ENCODE measurements around the gene PIGQ. TPM values are rescaled to one million over a fixed set of nuclear protein-coding genes. Genes with fewer than 3 reads are reported as not detected.

Gene PIGQ
- polyA plus RNA-seq, 2 of the 4 experiments (the other 2 are of a cell fraction), result 13.2 to 31.2 TPM

- 0 out of 2 replicates have a peak, but pooled peaks have one; percentile 66 for TF ChIP-seq FOXS1 (CRISPR knock-in tag; IDR thresholded peaks at IDR 0.05)
- TF ChIP-seq CBX2 (IDR thresholded peaks at IDR 0.05; ENCODE audit: borderline replicate concordance, low read depth), result no peak
- no peak for TF ChIP-seq HMGXB4 (CRISPR knock-in tag; IDR thresholded peaks at IDR 0.05; ENCODE audit: borderline replicate concordance)
- no peak for TF ChIP-seq ZNF302 (CRISPR knock-in tag; IDR thresholded peaks at IDR 0.05)
- TF ChIP-seq NPAS2 (CRISPR knock-in tag; IDR thresholded peaks at IDR 0.05; ENCODE audit: borderline replicate concordance), result no peak
- peak; percentile 83 for TF ChIP-seq POLR2A (IDR thresholded peaks at IDR 0.05; ENCODE audit: low read length)
- TF ChIP-seq MYC (IDR thresholded peaks at IDR 0.05; ENCODE audit: borderline replicate concordance, low read length), result peak; percentile 29; the same call in 1 of the 2 replicates
- TF ChIP-seq MAFK (IDR thresholded peaks at IDR 0.05; ENCODE audit: partially characterized antibody), result no peak
- TF ChIP-seq CBX8 (IDR thresholded peaks at IDR 0.05), result no peak
- TF ChIP-seq, protein P1, sequence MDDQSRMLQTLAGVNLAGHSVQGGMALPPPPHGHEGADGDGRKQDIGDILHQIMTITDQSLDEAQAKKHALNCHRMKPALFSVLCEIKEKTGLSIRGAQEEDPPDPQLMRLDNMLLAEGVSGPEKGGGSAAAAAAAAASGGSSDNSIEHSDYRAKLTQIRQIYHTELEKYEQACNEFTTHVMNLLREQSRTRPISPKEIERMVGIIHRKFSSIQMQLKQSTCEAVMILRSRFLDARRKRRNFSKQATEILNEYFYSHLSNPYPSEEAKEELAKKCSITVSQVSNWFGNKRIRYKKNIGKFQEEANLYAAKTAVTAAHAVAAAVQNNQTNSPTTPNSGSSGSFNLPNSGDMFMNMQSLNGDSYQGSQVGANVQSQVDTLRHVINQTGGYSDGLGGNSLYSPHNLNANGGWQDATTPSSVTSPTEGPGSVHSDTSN (IDR thresholded peaks at IDR 0.05), result no peak
- TF ChIP-seq EP300 (IDR thresholded peaks at IDR 0.05), result no peak
- TF ChIP-seq, protein P2, sequence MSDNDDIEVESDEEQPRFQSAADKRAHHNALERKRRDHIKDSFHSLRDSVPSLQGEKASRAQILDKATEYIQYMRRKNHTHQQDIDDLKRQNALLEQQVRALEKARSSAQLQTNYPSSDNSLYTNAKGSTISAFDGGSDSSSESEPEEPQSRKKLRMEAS (IDR thresholded peaks at IDR 0.05), result peak; percentile 65
- TF ChIP-seq NR3C1 (IDR thresholded peaks at IDR 0.05), result no peak
- no peak for TF ChIP-seq JUNB (IDR thresholded peaks at IDR 0.05)
- no peak for TF ChIP-seq NFE2L2 (conservative IDR thresholded peaks at IDR 0.05; ENCODE audit: low read length)
- no peak for TF ChIP-seq KDM1A (IDR thresholded peaks at IDR 0.05; ENCODE audit: low read depth)
- TF ChIP-seq, protein P3, sequence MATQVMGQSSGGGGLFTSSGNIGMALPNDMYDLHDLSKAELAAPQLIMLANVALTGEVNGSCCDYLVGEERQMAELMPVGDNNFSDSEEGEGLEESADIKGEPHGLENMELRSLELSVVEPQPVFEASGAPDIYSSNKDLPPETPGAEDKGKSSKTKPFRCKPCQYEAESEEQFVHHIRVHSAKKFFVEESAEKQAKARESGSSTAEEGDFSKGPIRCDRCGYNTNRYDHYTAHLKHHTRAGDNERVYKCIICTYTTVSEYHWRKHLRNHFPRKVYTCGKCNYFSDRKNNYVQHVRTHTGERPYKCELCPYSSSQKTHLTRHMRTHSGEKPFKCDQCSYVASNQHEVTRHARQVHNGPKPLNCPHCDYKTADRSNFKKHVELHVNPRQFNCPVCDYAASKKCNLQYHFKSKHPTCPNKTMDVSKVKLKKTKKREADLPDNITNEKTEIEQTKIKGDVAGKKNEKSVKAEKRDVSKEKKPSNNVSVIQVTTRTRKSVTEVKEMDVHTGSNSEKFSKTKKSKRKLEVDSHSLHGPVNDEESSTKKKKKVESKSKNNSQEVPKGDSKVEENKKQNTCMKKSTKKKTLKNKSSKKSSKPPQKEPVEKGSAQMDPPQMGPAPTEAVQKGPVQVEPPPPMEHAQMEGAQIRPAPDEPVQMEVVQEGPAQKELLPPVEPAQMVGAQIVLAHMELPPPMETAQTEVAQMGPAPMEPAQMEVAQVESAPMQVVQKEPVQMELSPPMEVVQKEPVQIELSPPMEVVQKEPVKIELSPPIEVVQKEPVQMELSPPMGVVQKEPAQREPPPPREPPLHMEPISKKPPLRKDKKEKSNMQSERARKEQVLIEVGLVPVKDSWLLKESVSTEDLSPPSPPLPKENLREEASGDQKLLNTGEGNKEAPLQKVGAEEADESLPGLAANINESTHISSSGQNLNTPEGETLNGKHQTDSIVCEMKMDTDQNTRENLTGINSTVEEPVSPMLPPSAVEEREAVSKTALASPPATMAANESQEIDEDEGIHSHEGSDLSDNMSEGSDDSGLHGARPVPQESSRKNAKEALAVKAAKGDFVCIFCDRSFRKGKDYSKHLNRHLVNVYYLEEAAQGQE (IDR thresholded peaks at IDR 0.05), result 0 out of 2 replicates have a peak, but pooled peaks have one; percentile 39
- no peak for TF ChIP-seq BHLHE40 (IDR thresholded peaks at IDR 0.05; ENCODE audit: low read depth, low read length)
- no peak for TF ChIP-seq CEBPB (IDR thresholded peaks at IDR 0.05)
- no peak for TF ChIP-seq ELK1 (IDR thresholded peaks at IDR 0.05; ENCODE audit: low read depth, low read length)
- TF ChIP-seq HEYL (CRISPR knock-in tag; IDR thresholded peaks at IDR 0.05), result no peak
Observed at GRCh38 chr16:527015-527903, 42.5 kb upstream of the PIGQ start, which contains the start of gene CAPN15 (continued).
